ENCODE results near the gene UBE2L6.

DNA sequence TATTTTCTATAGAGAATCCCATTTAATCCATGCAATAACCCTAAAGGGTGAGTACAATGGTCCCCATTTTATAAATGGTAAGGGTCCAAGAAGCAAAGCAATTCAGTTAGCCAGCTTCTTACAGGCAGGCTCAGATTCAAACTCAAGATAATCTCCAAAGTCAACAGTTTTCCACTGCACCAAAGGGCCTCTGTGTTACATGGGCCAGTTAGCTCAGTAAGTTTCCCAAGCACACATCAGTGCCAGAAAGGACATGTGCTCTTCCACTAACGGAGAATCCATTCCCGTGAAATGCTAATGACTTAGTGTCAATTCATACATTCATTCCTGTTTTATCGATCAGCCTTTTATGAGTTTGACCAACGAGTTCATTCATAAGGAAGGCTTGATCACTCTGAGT is 63.0 kb downstream of the UBE2L6 start:
- TF ChIP-seq CEBPB (IDR thresholded peaks at IDR 0.05) (no peak), RAD21 (conservative IDR thresholded peaks at IDR 0.05 in 1 of 2, IDR thresholded peaks at IDR 0.05 in 1 of 2) (no peak), HDAC2 (IDR thresholded peaks at IDR 0.05) (no peak), PHF8 (IDR thresholded peaks at IDR 0.05; ENCODE audit: borderline replicate concordance, low read depth) (no peak), POLR2A (IDR thresholded peaks at IDR 0.05; ENCODE audit: low read length) (no peak), RARB (CRISPR knock-in tag; IDR thresholded peaks at IDR 0.05) (no peak)
- TF ChIP-seq, protein P1, sequence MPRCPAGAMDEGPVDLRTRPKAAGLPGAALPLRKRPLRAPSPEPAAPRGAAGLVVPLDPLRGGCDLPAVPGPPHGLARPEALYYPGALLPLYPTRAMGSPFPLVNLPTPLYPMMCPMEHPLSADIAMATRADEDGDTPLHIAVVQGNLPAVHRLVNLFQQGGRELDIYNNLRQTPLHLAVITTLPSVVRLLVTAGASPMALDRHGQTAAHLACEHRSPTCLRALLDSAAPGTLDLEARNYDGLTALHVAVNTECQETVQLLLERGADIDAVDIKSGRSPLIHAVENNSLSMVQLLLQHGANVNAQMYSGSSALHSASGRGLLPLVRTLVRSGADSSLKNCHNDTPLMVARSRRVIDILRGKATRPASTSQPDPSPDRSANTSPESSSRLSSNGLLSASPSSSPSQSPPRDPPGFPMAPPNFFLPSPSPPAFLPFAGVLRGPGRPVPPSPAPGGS (IDR thresholded peaks at IDR 0.05), result no peak
- TF ChIP-seq, protein P2, sequence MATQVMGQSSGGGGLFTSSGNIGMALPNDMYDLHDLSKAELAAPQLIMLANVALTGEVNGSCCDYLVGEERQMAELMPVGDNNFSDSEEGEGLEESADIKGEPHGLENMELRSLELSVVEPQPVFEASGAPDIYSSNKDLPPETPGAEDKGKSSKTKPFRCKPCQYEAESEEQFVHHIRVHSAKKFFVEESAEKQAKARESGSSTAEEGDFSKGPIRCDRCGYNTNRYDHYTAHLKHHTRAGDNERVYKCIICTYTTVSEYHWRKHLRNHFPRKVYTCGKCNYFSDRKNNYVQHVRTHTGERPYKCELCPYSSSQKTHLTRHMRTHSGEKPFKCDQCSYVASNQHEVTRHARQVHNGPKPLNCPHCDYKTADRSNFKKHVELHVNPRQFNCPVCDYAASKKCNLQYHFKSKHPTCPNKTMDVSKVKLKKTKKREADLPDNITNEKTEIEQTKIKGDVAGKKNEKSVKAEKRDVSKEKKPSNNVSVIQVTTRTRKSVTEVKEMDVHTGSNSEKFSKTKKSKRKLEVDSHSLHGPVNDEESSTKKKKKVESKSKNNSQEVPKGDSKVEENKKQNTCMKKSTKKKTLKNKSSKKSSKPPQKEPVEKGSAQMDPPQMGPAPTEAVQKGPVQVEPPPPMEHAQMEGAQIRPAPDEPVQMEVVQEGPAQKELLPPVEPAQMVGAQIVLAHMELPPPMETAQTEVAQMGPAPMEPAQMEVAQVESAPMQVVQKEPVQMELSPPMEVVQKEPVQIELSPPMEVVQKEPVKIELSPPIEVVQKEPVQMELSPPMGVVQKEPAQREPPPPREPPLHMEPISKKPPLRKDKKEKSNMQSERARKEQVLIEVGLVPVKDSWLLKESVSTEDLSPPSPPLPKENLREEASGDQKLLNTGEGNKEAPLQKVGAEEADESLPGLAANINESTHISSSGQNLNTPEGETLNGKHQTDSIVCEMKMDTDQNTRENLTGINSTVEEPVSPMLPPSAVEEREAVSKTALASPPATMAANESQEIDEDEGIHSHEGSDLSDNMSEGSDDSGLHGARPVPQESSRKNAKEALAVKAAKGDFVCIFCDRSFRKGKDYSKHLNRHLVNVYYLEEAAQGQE (IDR thresholded peaks at IDR 0.05), result no peak
- TF ChIP-seq, protein P3, sequence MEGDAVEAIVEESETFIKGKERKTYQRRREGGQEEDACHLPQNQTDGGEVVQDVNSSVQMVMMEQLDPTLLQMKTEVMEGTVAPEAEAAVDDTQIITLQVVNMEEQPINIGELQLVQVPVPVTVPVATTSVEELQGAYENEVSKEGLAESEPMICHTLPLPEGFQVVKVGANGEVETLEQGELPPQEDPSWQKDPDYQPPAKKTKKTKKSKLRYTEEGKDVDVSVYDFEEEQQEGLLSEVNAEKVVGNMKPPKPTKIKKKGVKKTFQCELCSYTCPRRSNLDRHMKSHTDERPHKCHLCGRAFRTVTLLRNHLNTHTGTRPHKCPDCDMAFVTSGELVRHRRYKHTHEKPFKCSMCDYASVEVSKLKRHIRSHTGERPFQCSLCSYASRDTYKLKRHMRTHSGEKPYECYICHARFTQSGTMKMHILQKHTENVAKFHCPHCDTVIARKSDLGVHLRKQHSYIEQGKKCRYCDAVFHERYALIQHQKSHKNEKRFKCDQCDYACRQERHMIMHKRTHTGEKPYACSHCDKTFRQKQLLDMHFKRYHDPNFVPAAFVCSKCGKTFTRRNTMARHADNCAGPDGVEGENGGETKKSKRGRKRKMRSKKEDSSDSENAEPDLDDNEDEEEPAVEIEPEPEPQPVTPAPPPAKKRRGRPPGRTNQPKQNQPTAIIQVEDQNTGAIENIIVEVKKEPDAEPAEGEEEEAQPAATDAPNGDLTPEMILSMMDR (IDR thresholded peaks at IDR 0.05), result no peak

Measured in A549 (cell line).